CD4-positive, alpha-beta T cell (primary cell): ENCODE data around the gene PIK3C2G. TPM values are rescaled to one million over a fixed set of nuclear protein-coding genes. Genes with fewer than 3 reads are reported as not detected.

ENCODE experiments used
- ATAC-seq: fragments of 200-7000 bp; cut with Tn5 transposase; one replicate; pipeline ENCODE4 v1.10.0; 2022; ENCODE audit warnings: mild to moderate bottlenecking; ENCODE audit not compliant: poor library complexity
- CTCF ChIA-PET: fragments of 350-600 bp; sonication (Branson Sonifier 250); formaldehyde crosslinking; loops from one replicate; lab custom pipeline; 2021; ENCODE audit warnings: antibody characterized with exemption, inconsistent platforms; lab: Charles Lee
- POLR2A ChIA-PET: fragments of 350-600 bp; sonication (Branson Sonifier 250); formaldehyde crosslinking; loops from one replicate; lab custom pipeline; 2021; ENCODE audit warnings: antibody characterized with exemption, inconsistent platforms; lab: Charles Lee
- DNase-seq, 14 experiments: peaks; one replicate each; pipeline ENCODE4 v3.0.0-alpha.2; 2013 to 2020; ENCODE audit warnings: mixed read lengths in 2 of 14
- H3K27ac ChIP-seq, 2 donors: one replicate each; pipeline versions ENCODE4 v1.5.1 to v1.7.0; 2013; ENCODE audit warnings: low read length in 2 of 2, low read depth in 1 of 2, mild to moderate bottlenecking in 1 of 2
- H3K27me3 ChIP-seq, 2 experiments: 1 replicate in 1 of 2; 2 replicates in 1 of 2; pipeline versions ENCODE4 v1.6.1 to v1.7.0; 2013; ENCODE audit warnings: low read length in 2 of 2, control low read depth in 1 of 2, mild to moderate bottlenecking in 1 of 2, moderate library complexity in 1 of 2; ENCODE audit not compliant: insufficient read depth in 2 of 2, control insufficient read depth in 1 of 2
- H3K36me3 ChIP-seq: one replicate; pipeline ENCODE4 v1.6.1; 2013; ENCODE audit warnings: low read length, control low read depth; ENCODE audit not compliant: insufficient read depth
- H3K4me1 ChIP-seq: one replicate; pipeline ENCODE4 v1.6.1; 2013; ENCODE audit warnings: low read length, control low read depth; ENCODE audit not compliant: insufficient read depth
- H3K4me3 ChIP-seq: one replicate; pipeline ENCODE4 v1.5.1; 2013; ENCODE audit warnings: mild to moderate bottlenecking, low read length, moderate library complexity
- H3K9me3 ChIP-seq, 2 experiments: 1 replicate in 1 of 2; 2 replicates in 1 of 2; pipeline versions ENCODE4 v1.6.1 to v1.7.0; 2013; ENCODE audit warnings: low read length in 2 of 2, mild to moderate bottlenecking in 2 of 2, control low read depth in 1 of 2, moderate library complexity in 1 of 2; ENCODE audit not compliant: control insufficient read depth in 1 of 2, insufficient read depth in 1 of 2
- H3K27ac Mint-ChIP-seq: one replicate; pipeline ENCODE4 v1.8.0; 2020; ENCODE audit warnings: mixed read lengths
- H3K27me3 Mint-ChIP-seq: one replicate; pipeline ENCODE4 v1.8.0; 2021; ENCODE audit warnings: mixed read lengths
- H3K36me3 Mint-ChIP-seq: one replicate; pipeline ENCODE4 v1.8.0; 2021; ENCODE audit warnings: low read depth, mixed read lengths
- H3K4me1 Mint-ChIP-seq: one replicate; pipeline ENCODE4 v1.8.0; 2021; ENCODE audit warnings: low read depth, mixed read lengths
- H3K4me3 Mint-ChIP-seq: one replicate; pipeline ENCODE4 v1.8.0; 2020; ENCODE audit warnings: mild to moderate bottlenecking, mixed read lengths
- H3K9me3 Mint-ChIP-seq: one replicate; pipeline ENCODE4 v1.8.0; 2020; ENCODE audit warnings: mixed read lengths
- CTCF ChIP-seq: fragments of 200-600 bp; IDR thresholded peaks from one replicate; pipeline ENCODE4 v1.8.0; 2022; ENCODE audit warnings: antibody characterized with exemption, mild to moderate bottlenecking
- intact Hi-C, 2 experiments: fragments of 100-400 bp; cut with DNase I in 1 of 2; cut with micrococcal nuclease in 1 of 2; formaldehyde crosslinking; loops; one replicate each; pipeline versions ENCODE4 v1.15.1 to v1.9.0; 2023 to 2025; cut with DNase I, micrococcal nuclease
- total RNA-seq, 174 experiments: library from RNA in 2 of 174; stranded (reverse) in 2 of 174; gene quantifications; one replicate each; pipeline ENCODE4 v1.2.3 and lab custom pipeline; 2021 to 2026

PIK3C2G gene
- total RNA-seq, 2 experiments from 2014 or later: not detected

DNA sequence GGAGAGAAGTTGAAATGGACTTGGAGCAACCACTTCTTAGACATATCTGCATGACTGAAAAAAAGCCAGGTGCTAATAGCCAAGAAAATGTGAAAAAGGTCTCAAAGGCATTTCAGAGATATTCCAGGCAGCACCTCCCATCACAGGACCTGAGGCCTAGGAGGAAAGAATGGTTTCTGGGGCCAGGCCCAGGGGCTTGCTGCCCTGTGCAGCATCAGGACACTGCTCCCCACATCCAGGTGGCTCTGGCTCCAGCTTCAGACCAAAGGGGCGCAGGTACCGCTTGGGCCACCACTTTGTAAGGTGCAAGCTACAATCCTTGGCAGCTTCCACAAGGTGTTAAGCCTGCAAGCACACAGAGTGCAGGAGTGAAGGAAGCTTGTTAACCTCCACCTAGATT lies 114.3 kb downstream of the PIK3C2G start:
- Mint-ChIP-seq H3K4me3 (no peak overlapping the region), H3K27ac (no peak overlapping the region), H3K9me3 (peaks cover 8% of the 10 kb centered on the region), H3K27me3 (no peaks in the 10 kb centered on the region), H3K4me1 (no peaks in the 10 kb centered on the region), H3K36me3 (no peaks in the 10 kb centered on the region)
- Histone ChIP-seq H3K9me3 (peaks cover 4 to 13% of the 10 kb centered on the region in 2 experiments), H3K27ac (no peak overlapping the region), H3K36me3 (no peaks in the 10 kb centered on the region), H3K4me1 (no peaks in the 10 kb centered on the region), H3K4me3 (no peak overlapping the region), H3K27me3 (no peaks in the 10 kb centered on the region)
- no peak for TF ChIP-seq CTCF
- DNase-seq (no peak), ATAC-seq (no peak)
- intact Hi-C loops: no loop called here
- ChIA-PET CTCF (no interaction called here), POLR2A (no interaction called here)

GRCh38 chr12:18382236-18382885 lies 121.0 kb downstream of the PIK3C2G start:
- peaks cover 15% of the 10 kb centered on the region for H3K9me3 Mint-ChIP-seq
- ATAC-seq (no peak), DNase-seq (no peak)
- ChIA-PET CTCF (no interaction called here), POLR2A (no interaction called here)
- H3K36me3 ChIP-seq: no peaks in the 10 kb centered on the region
- H3K27ac Mint-ChIP-seq: no peak overlapping the region
- H3K4me3 ChIP-seq: no peak overlapping the region
- no peaks in the 10 kb centered on the region for H3K4me1 ChIP-seq
- no peaks in the 10 kb centered on the region for H3K27me3 ChIP-seq
- no peak overlapping the region for H3K4me3 Mint-ChIP-seq
- H3K36me3 Mint-ChIP-seq: no peaks in the 10 kb centered on the region
- H3K27ac ChIP-seq: no peak overlapping the region
- no peaks in the 10 kb centered on the region for H3K4me1 Mint-ChIP-seq
- TF ChIP-seq CTCF: no peak
- intact Hi-C loops: no loop called here
- H3K9me3 ChIP-seq: peaks cover 0 to 4% of the 10 kb centered on the region in 2 experiments
- no peaks in the 10 kb centered on the region for H3K27me3 Mint-ChIP-seq

DNA sequence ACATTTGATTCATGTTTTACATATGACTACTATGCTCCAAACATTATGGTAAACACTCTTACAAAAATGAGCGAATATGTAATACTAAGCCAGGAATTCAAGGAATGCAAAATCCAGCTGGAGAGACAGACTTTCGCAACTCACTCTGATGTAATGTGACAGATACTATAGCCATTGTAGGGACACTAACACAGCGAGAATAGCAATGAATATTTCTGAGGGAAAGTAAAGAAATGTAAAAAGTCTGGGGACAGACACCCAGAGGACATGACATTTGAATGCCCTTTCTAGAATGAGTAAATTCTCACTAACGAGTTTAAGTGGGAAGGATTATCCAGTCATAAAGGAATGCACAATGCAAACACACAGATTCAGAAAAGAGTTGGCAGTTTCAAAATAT lies 121.9 kb downstream of the PIK3C2G start:
- Mint-ChIP-seq H3K4me3 (no peak overlapping the region), H3K36me3 (no peaks in the 10 kb centered on the region), H3K27me3 (no peaks in the 10 kb centered on the region), H3K9me3 (peaks cover 16% of the 10 kb centered on the region), H3K27ac (no peak overlapping the region), H3K4me1 (no peaks in the 10 kb centered on the region)
- CTCF ChIA-PET: no interaction called here
- no peak overlapping the region for H3K4me3 ChIP-seq
- H3K4me1 ChIP-seq: no peaks in the 10 kb centered on the region
- H3K27ac ChIP-seq: no peak overlapping the region
- ATAC-seq (no peak), DNase-seq (no peak)
- peaks cover 0 to 6% of the 10 kb centered on the region in 2 experiments for H3K9me3 ChIP-seq
- H3K27me3 ChIP-seq: no peaks in the 10 kb centered on the region
- no peak for TF ChIP-seq CTCF
- POLR2A ChIA-PET: no interaction called here
- no peaks in the 10 kb centered on the region for H3K36me3 ChIP-seq
- intact Hi-C loops: no loop called here
